ENCODE data around the gene SAMD11. TPM values are rescaled to one million over a fixed set of nuclear protein-coding genes. Genes with fewer than 3 reads are reported as not detected.
A peak's percentile ranks its signal among the peaks of the same experiment; 100 is the strongest.

Gene SAMD11
- total RNA-seq, 1 experiment from 2014 or later, result 0.54 TPM

DNA sequence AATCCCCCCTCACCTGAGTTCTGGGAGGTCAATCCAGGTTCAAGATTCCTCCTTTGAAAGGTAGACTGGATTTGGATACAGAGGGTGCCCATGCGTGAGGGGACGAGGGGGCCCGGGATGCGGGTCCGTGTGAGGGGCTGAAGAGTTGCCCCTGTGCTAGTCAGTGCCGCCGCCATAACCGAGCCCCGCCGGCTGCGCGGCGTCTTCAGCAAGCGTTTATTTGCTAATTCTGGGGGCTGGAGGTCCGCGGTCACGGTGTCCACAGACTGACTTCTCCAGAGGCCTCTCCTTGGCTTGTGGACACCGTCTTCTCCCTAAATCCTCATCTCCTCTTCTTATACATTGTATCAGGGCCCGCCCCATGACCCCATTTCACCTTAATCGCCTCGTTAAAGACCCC, 20.9 kb upstream of the SAMD11 start:
- Mint-ChIP-seq H3K27ac (ENCODE audit: unreplicated experiment) (no peak overlapping the region), H3K4me1 (ENCODE audit: low read depth, unreplicated experiment) (no peaks in the 10 kb centered on the region), H3K4me3 (ENCODE audit: low read depth, unreplicated experiment) (no peak overlapping the region), H3K27me3 (ENCODE audit: unreplicated experiment) (peaks cover 49% of the 10 kb centered on the region), H3K9me3 (ENCODE audit: low read depth, unreplicated experiment) (no peaks in the 10 kb centered on the region), H3K36me3 (ENCODE audit: insufficient read depth, unreplicated experiment) (peaks cover 9% of the 10 kb centered on the region)
- CTCF ChIA-PET, result no interaction called here
- no peak for DNase-seq
- intact Hi-C loops (cut with micrococcal nuclease; ENCODE audit: unreplicated experiment), result no loop called here
- no TSS peak for BruUV-seq (replicated peaks)
- TF ChIP-seq, protein P1, sequence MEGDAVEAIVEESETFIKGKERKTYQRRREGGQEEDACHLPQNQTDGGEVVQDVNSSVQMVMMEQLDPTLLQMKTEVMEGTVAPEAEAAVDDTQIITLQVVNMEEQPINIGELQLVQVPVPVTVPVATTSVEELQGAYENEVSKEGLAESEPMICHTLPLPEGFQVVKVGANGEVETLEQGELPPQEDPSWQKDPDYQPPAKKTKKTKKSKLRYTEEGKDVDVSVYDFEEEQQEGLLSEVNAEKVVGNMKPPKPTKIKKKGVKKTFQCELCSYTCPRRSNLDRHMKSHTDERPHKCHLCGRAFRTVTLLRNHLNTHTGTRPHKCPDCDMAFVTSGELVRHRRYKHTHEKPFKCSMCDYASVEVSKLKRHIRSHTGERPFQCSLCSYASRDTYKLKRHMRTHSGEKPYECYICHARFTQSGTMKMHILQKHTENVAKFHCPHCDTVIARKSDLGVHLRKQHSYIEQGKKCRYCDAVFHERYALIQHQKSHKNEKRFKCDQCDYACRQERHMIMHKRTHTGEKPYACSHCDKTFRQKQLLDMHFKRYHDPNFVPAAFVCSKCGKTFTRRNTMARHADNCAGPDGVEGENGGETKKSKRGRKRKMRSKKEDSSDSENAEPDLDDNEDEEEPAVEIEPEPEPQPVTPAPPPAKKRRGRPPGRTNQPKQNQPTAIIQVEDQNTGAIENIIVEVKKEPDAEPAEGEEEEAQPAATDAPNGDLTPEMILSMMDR (IDR thresholded peaks at IDR 0.05; ENCODE audit: unreplicated experiment), result no peak

DNA sequence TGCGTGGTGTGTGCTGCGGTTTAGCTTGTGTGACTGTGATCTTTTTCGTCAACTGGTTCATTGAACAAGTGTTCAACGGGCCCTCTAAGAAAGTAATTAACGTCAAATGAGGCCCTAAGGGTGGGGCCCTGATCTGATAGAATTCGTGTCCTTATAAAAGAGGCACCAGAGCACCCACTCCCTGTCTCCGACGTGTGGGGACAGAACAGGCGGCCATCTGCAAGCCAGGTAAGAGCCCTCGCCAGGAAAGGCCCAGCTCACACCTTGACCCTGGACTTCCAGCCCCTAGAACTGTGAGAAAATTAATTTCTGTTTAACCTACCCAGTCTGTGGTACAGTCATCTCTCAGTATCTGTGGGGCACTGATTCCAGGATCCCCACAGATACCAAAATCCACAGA, 20.4 kb upstream of the SAMD11 start:
- CTCF ChIA-PET, result no interaction called here
- H3K4me3 Mint-ChIP-seq (ENCODE audit: low read depth, unreplicated experiment), result peak overlapping the region; percentile 72
- intact Hi-C loops (cut with micrococcal nuclease; ENCODE audit: unreplicated experiment), result no loop called here
- no peaks in the 10 kb centered on the region for H3K4me1 Mint-ChIP-seq (ENCODE audit: low read depth, unreplicated experiment)
- H3K27ac Mint-ChIP-seq (ENCODE audit: unreplicated experiment), result no peak overlapping the region
- peaks cover 9% of the 10 kb centered on the region for H3K36me3 Mint-ChIP-seq (ENCODE audit: insufficient read depth, unreplicated experiment)
- no peaks in the 10 kb centered on the region for H3K9me3 Mint-ChIP-seq (ENCODE audit: low read depth, unreplicated experiment)
- BruUV-seq (replicated peaks), result no TSS peak
- H3K27me3 Mint-ChIP-seq (ENCODE audit: unreplicated experiment), result peaks cover 49% of the 10 kb centered on the region
- DNase-seq, result no peak
- TF ChIP-seq, protein P1 (IDR thresholded peaks at IDR 0.05; ENCODE audit: unreplicated experiment), result no peak

DNA sequence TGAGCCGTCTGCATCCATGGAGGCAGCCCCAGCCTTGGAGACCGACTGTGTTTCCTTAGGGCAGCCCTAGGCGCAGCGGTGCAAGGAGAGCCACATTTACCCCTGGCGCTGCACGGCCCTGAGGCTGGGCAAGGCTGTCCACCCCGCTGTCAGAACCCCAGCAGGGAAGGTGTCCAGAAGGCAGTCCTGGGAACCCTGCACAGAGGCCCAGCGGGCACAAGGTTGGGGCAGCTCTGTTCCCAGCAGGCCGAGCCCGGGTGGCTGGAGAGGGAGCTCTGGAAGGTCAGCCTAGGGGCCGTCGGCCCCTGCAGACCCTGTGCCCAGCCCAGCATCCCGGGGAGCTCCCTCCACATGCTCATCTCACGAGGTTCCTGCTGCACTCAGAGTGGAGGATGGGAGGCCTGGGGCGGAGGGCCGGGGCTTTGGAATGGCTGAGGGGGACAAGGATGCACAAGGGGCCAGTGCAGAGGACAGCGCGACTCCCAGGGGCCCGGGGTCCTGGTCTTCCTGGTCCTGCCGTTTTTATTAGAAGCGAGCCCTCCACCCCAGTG, 19.9 kb upstream of the SAMD11 start:
- Mint-ChIP-seq H3K27ac (ENCODE audit: unreplicated experiment) (no peak overlapping the region), H3K27me3 (ENCODE audit: unreplicated experiment) (peaks cover 48% of the 10 kb centered on the region), H3K9me3 (ENCODE audit: low read depth, unreplicated experiment) (no peaks in the 10 kb centered on the region), H3K4me1 (ENCODE audit: low read depth, unreplicated experiment) (no peaks in the 10 kb centered on the region), H3K4me3 (ENCODE audit: low read depth, unreplicated experiment) (peak overlapping the region; percentile 72), H3K36me3 (ENCODE audit: insufficient read depth, unreplicated experiment) (peaks cover 9% of the 10 kb centered on the region)
- DNase-seq, result no peak
- CTCF ChIA-PET, result no interaction called here
- intact Hi-C loops (cut with micrococcal nuclease; ENCODE audit: unreplicated experiment), result no loop called here
- BruUV-seq (replicated peaks), result no TSS peak
- TF ChIP-seq, protein P1 (IDR thresholded peaks at IDR 0.05; ENCODE audit: unreplicated experiment), result no peak

DNA sequence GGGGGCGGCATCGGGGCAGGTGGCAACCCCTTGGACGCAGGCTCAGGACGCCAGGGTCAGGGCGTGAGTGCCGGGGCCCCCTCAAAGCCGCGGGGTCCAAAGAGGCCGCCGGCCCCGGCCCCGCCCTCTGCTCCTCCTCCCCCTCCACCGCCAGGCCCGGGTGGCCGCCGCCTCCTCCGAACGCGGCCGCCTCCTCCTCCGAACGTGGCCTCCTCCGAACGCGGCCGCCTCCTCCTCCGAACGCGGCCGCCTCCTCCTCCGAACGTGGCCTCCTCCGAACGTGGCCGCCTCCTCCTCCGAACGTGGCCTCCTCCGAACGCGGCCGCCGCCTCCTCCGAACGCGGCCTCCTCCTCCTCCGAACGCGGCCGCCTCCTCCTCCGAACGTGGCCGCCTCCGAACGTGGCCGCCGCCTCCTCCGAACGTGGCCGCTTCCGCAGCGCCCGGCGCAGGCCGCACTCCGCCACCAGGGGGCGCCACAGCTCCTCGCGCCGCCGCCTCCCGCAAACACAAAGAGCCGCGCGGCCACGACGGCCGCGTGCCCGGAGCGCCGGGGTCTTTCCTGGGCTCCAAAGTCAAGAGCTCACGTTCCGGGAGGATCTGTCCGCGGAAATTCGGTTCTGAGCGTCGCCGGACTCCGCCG, 19.3 kb upstream of the SAMD11 start:
- Mint-ChIP-seq H3K27me3 (ENCODE audit: unreplicated experiment) (peaks cover 44% of the 10 kb centered on the region), H3K4me3 (ENCODE audit: low read depth, unreplicated experiment) (peak overlapping the region; percentile 72), H3K4me1 (ENCODE audit: low read depth, unreplicated experiment) (no peaks in the 10 kb centered on the region), H3K9me3 (ENCODE audit: low read depth, unreplicated experiment) (no peaks in the 10 kb centered on the region), H3K27ac (ENCODE audit: unreplicated experiment) (no peak overlapping the region), H3K36me3 (ENCODE audit: insufficient read depth, unreplicated experiment) (peaks cover 9% of the 10 kb centered on the region)
- peak; percentile 84 for DNase-seq
- BruUV-seq (replicated peaks), result no TSS peak
- intact Hi-C loops (cut with micrococcal nuclease; ENCODE audit: unreplicated experiment), result no loop called here
- TF ChIP-seq, protein P1 (IDR thresholded peaks at IDR 0.05; ENCODE audit: unreplicated experiment), result peak; percentile 79
- CTCF ChIA-PET, result interaction anchor here (1.3 to 1.7 kb wide), 2 partner anchors 34 to 72 kb away, joined by 7 to 13 read pairs; no protein-coding TSS in a partner anchor
